ENCODE data around the gene KIF27.

DNA sequence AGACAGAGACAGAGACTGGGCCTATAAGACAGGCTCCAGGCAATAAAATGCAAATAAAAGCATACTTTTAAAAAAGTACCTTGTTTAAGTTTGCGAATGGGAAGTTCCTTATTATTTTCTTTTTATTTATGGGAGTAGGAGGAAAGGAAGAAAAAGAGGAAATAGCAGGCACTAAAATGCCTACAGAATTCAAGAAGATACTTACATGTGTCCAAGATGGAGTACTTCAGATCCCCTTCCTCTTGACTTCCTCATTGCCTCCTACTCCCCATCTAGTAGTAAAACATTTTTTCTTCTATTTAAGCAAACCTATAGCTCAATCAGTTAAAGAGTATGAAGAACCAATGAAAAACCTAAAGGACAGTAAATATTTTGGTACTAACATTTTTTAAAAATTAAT is 128.5 kb downstream of the KIF27 start:
- TF ChIP-seq, protein P1, sequence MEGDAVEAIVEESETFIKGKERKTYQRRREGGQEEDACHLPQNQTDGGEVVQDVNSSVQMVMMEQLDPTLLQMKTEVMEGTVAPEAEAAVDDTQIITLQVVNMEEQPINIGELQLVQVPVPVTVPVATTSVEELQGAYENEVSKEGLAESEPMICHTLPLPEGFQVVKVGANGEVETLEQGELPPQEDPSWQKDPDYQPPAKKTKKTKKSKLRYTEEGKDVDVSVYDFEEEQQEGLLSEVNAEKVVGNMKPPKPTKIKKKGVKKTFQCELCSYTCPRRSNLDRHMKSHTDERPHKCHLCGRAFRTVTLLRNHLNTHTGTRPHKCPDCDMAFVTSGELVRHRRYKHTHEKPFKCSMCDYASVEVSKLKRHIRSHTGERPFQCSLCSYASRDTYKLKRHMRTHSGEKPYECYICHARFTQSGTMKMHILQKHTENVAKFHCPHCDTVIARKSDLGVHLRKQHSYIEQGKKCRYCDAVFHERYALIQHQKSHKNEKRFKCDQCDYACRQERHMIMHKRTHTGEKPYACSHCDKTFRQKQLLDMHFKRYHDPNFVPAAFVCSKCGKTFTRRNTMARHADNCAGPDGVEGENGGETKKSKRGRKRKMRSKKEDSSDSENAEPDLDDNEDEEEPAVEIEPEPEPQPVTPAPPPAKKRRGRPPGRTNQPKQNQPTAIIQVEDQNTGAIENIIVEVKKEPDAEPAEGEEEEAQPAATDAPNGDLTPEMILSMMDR (conservative IDR thresholded peaks at IDR 0.05 in 1 of 2, IDR thresholded peaks at IDR 0.05 in 1 of 2; ENCODE audit: low read depth in 1 of 2, low read length in 2 of 2): no peak
- no peak for TF ChIP-seq EZH2 (IDR thresholded peaks at IDR 0.05; ENCODE audit: low read length, missing control alignments)
